GM12892 (cell line): ENCODE data around the gene WDR91.

Experiments
- DNase-seq: peaks from one replicate; pipeline ENCODE4 v3.0.0; 2011; ENCODE audit not compliant: insufficient read length
- FAIRE-seq: peaks from 2 replicates; lab custom pipeline; 2011; peaks lifted over from hg19 to GRCh38; lab: Jason Lieb, UNC
- POLR2A ChIP-seq: IDR thresholded peaks from 2 replicates; pipeline ENCODE4 v1.6.1; 2011; ENCODE audit warnings: low read depth, low read length, control low read depth
- POLR2AphosphoS5 ChIP-seq: IDR thresholded peaks from 2 replicates; pipeline ENCODE4 v1.6.1; 2011; ENCODE audit warnings: low read depth, low read length, control low read depth
- TAF1 ChIP-seq: IDR thresholded peaks from 2 replicates; pipeline ENCODE4 v1.6.1; 2011; ENCODE audit warnings: low read depth, mild to moderate bottlenecking, control low read depth, low read length, borderline replicate concordance

The WDR91 gene

DNA sequence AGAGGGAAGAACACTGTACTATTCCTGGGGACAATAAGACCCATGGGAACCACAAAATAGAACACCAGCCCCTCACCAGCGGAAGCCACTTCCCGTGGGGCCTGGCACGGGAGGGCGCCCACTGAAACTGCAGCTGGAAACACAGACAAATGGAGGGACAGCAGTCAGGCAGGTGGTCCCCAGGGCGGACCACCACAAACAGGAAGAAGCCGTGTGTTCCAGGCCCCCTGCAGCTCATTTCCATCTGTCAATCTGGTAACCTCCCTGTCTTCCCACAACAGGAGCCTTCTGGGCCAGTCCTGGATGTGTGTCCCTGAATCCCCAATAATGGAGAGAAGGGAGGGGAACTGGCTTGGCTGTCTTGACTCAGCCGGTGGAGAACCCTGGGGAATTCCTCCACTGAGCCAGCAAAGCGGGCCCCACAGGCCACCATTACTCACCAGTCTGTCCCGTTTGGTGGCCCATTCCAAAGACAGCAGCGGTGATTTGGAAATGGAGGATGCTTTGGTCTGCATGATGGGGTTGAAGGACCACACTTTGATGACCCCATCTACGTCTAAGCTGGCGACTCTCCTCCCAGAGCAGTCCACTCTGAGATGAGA, 16.7 kb downstream of the WDR91 start:
- FAIRE-seq (no peak), DNase-seq (no peak)
- no peak for TF ChIP-seq POLR2A
- no peak for TF ChIP-seq POLR2AphosphoS5
- TF ChIP-seq TAF1, result no peak

DNA sequence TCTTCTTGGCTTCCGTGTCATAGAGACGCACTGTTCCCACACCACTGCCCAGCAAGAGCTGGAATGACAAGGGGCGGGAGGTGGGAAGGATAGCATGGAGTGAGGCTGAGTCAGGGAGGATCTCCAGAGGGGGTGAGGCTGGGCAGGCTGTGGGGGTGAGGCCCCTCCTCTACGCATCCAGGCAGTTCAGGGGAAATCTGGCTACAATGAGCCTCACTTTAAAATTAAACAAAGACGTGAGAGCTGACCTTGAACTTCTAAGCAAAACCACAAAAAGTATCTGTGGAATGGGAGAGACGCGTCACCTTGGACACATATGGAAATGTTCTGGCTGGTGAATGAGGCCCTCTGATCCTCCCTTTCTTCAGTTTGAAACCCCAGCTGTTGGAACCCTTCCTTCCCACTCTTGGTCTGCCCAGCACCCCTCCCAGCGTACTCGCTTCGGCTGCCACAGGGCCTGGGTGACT, 17.7 kb downstream of the WDR91 start:
- FAIRE-seq (no peak), DNase-seq (no peak)
- TF ChIP-seq POLR2AphosphoS5, result no peak
- no peak for TF ChIP-seq TAF1
- no peak for TF ChIP-seq POLR2A

DNA sequence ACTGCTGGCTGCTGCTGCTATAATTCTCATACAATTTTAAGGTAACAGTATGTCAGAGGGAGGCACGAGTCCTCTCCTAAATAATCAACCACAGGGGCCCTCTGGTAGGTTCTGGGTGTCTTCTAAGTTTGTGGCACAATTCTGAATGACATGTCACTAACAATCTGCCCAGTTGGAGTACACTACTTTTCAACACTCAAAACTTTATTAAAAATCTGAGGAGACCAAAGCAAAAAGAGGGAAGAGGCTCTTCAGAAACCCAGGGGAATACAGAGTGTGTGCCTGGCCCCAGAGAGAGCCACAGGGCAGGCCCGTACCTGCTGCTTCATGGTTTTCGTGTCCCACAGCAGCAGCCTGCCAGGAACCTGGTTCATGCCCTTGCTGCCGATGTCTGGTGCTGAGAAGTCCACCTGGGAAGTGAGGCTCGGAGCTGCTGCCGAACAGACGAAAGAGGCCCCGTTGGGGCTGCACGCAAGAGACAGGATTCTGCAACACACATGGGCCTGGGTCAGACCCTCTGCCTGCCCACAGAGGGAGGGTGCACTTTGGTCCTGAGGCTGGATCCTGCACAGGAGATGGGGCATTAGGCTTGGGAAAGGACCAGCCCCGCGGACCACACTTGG, 18.3 kb downstream of the WDR91 start:
- DNase-seq, result no peak
- no peak for FAIRE-seq
- TF ChIP-seq TAF1, result no peak
- TF ChIP-seq POLR2A, result no peak
- no peak for TF ChIP-seq POLR2AphosphoS5

DNA sequence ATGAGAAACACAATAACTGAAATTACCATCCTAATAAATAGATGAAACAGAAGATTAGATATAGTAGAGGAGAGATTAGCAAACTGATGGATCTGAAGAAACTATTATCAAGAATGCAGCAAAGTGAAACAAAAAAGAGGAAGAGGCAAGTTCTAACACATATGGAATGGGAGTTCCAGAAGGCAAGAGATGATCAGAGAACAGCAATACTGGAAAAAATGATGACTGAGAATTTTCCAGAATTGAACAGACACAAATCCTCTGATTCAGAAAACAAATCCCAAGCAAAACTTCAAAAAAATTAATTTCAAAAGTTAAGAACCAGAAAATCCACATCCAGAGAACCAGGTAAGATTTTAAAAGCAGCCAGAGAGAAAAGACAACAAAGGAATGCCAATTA, 20.6 kb downstream of the WDR91 start:
- TF ChIP-seq TAF1, result no peak
- no peak for TF ChIP-seq POLR2AphosphoS5
- TF ChIP-seq POLR2A, result no peak
- FAIRE-seq, result no peak
- DNase-seq, result no peak

DNA sequence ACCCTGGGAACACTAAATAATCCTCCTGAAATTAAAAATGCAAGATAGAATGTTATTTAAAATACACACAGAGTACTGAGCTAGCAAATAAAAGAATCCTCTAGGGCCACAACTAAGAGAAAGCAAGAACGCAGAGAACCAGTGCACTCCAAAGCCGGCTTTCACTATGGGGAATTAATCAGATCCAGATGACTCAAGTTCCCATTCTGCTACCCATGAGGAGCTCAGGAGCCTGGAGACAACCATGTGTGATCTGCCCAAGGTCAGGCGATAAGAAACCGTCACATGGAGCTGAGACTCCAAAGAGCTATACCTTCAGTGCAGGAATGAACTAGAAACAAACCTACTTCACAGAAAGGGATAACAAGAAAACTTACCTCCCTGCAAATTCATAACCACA, 21.4 kb downstream of the WDR91 start:
- no peak for DNase-seq

DNA sequence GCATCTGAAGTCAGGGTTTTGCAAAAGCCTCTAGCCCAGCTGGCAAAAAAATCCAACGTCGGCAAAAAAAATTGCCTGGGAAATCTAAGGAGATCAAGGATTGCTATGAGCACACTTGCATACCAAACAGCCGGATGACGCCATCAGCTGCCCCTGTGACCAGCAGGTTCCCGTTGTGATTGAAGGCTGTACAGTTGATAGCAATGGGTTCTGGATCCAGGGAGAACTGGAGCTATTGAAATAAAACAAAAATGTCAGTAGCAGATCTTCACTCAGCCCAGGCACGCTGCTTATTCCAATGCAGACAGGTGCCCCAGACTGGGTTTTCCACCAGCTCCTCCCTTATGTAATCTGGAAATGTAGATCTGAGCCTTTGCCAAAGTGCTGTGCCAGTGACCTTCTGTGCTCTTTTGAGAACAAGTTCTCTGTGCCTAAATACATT, 22.1 kb downstream of the WDR91 start:
- DNase-seq (no peak), FAIRE-seq (no peak)
- TF ChIP-seq POLR2A, result no peak

More for the DNA sequence above, 21.4 kb downstream of the WDR91 start:
- TF ChIP-seq POLR2A (no peak), TAF1 (no peak), POLR2AphosphoS5 (no peak)
- no peak for FAIRE-seq

DNA sequence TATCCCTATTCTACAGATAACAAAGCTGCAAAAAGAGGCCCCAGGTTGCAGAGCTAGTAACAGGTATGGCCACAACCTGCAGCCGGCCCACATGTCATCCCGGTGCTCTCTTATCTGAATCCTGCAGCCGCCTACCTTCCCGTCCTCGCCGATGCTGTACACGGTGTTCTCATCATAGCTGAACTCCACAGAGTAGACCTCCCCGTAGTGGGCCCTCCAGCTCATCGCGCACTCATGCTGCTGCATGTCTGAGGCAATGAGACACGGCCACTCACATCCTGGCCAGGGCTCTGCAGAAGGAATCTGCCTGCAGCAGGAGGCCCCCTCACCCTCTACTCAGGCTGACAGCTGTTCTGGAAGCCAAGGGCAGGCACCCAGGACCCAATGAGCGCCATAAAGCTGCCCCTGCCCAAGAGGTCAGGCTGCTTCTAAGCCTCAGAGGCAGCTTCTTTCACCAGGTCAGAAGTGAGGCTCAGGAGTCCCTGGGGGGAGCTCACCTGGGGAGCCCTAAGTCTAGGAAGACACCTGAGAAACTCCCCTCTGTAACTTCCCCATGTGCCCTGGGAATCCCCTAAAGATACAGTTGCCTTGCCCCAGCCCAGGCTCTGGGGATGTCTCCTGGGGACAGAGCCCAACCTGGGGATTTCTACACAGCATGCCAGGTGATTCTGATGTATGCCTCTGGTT, 22.9 kb downstream of the WDR91 start:
- DNase-seq (no peak), FAIRE-seq (peak; percentile 74)
- TF ChIP-seq TAF1, result no peak
- TF ChIP-seq POLR2A, result no peak
- TF ChIP-seq POLR2AphosphoS5, result no peak; the same call in 1 of the 2 replicates

DNA sequence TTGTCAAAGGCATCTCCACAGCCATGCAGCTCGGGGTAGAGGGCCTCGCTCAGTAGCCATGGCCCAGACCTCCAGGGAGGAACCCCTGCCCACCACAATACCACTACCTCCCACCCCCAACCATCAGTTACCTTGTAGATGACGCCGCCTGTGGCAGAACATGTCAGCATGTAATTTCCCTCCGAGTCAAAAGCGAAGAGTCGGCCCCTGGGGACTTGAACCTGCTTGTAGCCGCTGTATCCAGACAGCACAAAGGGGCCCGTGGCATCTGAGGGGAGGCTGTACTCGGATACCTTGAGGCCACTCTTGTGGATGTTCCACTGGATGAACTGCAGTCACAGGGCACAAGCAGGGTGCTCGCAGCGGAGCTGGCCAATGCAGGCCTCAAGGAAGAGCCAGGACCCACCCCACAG, 24.5 kb downstream of the WDR91 start:
- FAIRE-seq, result peak; percentile 87
- peak; percentile 51 for DNase-seq
- TF ChIP-seq TAF1 (peak; percentile 69), POLR2A (peak; percentile 72), POLR2AphosphoS5 (peak; percentile 58; the same call in 1 of the 2 replicates)

DNA sequence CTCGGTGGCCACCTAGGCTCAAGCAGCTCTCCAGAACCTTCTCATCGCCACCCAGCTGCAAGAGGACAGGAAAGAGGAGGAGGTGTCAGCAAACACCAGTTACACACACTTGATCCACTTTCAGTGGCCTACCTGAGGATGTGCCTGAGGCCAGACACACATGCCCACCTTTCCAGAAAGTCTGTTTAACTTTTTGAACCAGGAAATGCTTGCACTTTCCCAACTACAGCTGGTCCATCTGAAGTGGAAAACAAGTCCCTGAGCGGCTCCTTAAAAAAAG, 25.1 kb downstream of the WDR91 start:
- FAIRE-seq, result no peak
- TF ChIP-seq POLR2AphosphoS5 (no peak), POLR2A (no peak), TAF1 (no peak)
- DNase-seq, result no peak

DNA sequence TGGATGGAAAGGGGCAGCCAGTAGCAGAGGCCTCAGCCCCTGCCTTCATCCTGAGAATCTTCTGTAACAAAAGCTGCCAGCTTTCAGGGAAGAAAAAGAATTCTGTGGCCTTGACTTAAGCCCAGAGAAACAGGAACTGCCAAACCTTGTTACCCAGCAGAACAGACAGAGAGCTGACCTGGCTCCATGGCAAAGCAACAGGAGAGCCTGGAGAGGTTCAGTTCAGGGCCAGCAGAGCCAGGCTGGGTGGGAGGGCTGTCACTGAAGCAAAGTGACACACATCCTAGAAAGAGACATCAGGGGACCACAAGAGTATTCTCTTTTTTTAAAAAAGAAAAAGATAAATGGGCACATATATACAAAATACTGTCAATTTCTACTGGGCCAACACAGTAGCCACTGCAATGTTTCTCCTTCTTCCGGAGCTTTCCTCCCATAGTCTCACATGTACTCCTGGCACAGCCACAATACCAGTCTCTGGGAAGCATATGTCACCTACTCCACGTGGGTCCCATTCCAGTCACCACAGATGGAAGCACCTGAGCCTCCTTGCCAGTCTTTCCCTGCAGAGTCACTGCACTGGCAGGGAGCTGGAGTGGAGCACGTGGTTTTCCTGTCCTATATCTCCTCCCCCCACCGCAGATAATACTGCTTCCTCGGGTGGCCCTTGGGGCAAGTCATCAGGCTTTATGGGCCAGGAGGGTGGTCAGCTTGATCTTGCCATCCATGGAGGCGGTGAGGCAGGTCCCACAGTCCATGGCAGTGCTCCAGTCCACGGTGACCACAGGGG, 25.7 kb downstream of the WDR91 start:
- no peak for TF ChIP-seq POLR2AphosphoS5
- no peak for TF ChIP-seq TAF1
- TF ChIP-seq POLR2A, result no peak
- FAIRE-seq (no peak), DNase-seq (no peak)

DNA sequence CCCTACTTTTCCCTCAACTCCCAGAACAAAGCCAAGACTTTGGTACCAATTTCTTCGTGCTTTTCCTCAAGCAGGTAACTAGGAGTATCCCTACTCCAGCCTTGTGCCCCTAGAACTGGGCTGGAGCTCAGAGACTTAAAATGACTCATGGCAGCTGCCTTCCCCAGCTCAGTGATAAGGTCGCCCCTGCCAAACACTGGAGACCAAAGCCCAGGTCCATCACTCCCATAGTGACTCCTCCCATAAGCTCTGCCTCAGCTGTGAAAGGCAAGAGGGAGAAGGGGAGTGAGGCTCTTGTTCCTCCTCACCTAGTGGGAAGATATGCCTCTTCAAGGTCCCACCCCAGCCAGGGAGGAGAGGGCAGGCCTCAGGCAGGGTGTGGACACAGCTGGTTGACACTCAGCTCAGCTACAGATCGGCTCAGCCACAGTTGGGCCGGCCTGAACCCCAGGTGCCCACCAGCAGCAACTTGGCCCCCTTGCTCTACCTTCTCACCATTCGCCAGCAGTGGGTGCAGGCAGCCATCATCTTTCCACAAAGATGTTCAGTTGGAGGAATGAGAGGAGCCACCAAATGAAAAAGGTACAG, 27.0 kb downstream of the WDR91 start:
- TF ChIP-seq POLR2A (no peak; the same call in 1 of the 2 replicates), POLR2AphosphoS5 (no peak; the same call in 1 of the 2 replicates), TAF1 (no peak)
- no peak for DNase-seq
- FAIRE-seq, result no peak

DNA sequence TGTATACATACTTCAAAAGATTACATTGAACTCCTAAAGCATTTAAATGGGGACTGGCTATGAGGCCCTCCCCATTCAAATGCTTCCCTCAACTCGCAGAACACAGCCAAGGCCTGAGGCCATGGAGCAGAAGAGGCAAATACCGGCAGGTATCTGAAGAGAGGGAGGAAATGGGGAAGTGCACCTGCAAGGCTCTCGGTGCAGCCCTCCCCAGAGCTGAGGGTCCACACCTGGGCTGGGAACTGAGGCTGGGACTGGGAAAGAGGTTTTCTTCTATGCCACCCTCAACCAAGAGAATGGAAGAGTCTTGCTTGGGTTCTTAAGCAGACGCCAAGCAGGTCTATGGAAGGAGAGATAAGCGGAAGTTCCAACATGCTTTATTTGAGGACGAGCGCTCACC, 27.8 kb downstream of the WDR91 start:
- DNase-seq, result no peak
- FAIRE-seq, result no peak
- TF ChIP-seq POLR2AphosphoS5 (no peak), TAF1 (no peak), POLR2A (no peak)
